Measurements from ENCODE around the gene RPS15.

Gene RPS15

GRCh38 chr19:1410136-1410786 is 27.9 kb upstream of the RPS15 start:
- FAIRE-seq (no peak), DNase-seq (ENCODE audit: insufficient read length, low spot score) (no peak)
- TF ChIP-seq TAF1 (IDR thresholded peaks at IDR 0.05; ENCODE audit: low read depth, low read length), result no peak
- TF ChIP-seq SPI1 (IDR thresholded peaks at IDR 0.05; ENCODE audit: low read depth, low read length), result no peak
- no peak for TF ChIP-seq PAX5 (IDR thresholded peaks at IDR 0.05; ENCODE audit: insufficient read depth, low read length, severe bottlenecking)
- TF ChIP-seq POLR2A (IDR thresholded peaks at IDR 0.05; ENCODE audit: low read depth, low read length), result no peak

GRCh38 chr19:1410789-1411188 is 27.4 kb upstream of the RPS15 start:
- TF ChIP-seq SPI1 (IDR thresholded peaks at IDR 0.05; ENCODE audit: low read depth, low read length) (no peak), PAX5 (IDR thresholded peaks at IDR 0.05; ENCODE audit: insufficient read depth, low read length, severe bottlenecking) (no peak), POLR2A (IDR thresholded peaks at IDR 0.05; ENCODE audit: low read depth, low read length) (no peak), POLR2AphosphoS5 (IDR thresholded peaks at IDR 0.05; ENCODE audit: low read depth, low read length) (0 out of 2 replicates have a peak, but pooled peaks have one; percentile 16), TAF1 (IDR thresholded peaks at IDR 0.05; ENCODE audit: low read depth, low read length) (no peak), POU2F2 (IDR thresholded peaks at IDR 0.05; ENCODE audit: low read depth, low read length) (no peak)
- FAIRE-seq, result no peak
- DNase-seq (ENCODE audit: insufficient read length, low spot score), result no peak

- FAIRE-seq, result no peak
- DNase-seq (ENCODE audit: insufficient read length, low spot score), result no peak
- TF ChIP-seq TAF1 (IDR thresholded peaks at IDR 0.05; ENCODE audit: low read depth, low read length) (no peak), POLR2AphosphoS5 (IDR thresholded peaks at IDR 0.05; ENCODE audit: low read depth, low read length) (no peak), POLR2A (IDR thresholded peaks at IDR 0.05; ENCODE audit: low read depth, low read length) (no peak), PAX5 (IDR thresholded peaks at IDR 0.05; ENCODE audit: insufficient read depth, low read length, severe bottlenecking) (no peak), SPI1 (IDR thresholded peaks at IDR 0.05; ENCODE audit: low read depth, low read length) (no peak), POU2F2 (IDR thresholded peaks at IDR 0.05; ENCODE audit: low read depth, low read length) (no peak)
These were observed 26.7 kb upstream of the RPS15 start for GRCh38 chr19:1411255-1412191.

GRCh38 chr19:1412323-1412923 is 25.8 kb upstream of the RPS15 start:
- DNase-seq (ENCODE audit: insufficient read length, low spot score) (no peak), FAIRE-seq (no peak)
- TF ChIP-seq SPI1 (IDR thresholded peaks at IDR 0.05; ENCODE audit: low read depth, low read length), result no peak
- TF ChIP-seq POLR2AphosphoS5 (IDR thresholded peaks at IDR 0.05; ENCODE audit: low read depth, low read length), result no peak; the same call in 1 of the 2 replicates
- TF ChIP-seq POU2F2 (IDR thresholded peaks at IDR 0.05; ENCODE audit: low read depth, low read length), result no peak
- no peak for TF ChIP-seq TAF1 (IDR thresholded peaks at IDR 0.05; ENCODE audit: low read depth, low read length)
- no peak for TF ChIP-seq POLR2A (IDR thresholded peaks at IDR 0.05; ENCODE audit: low read depth, low read length)
- no peak for TF ChIP-seq PAX5 (IDR thresholded peaks at IDR 0.05; ENCODE audit: insufficient read depth, low read length, severe bottlenecking)

GRCh38 chr19:1412995-1413800 is 25.0 kb upstream of the RPS15 start:
- DNase-seq (ENCODE audit: insufficient read length, low spot score) (no peak), FAIRE-seq (no peak)
- TF ChIP-seq SPI1 (IDR thresholded peaks at IDR 0.05; ENCODE audit: low read depth, low read length) (no peak), PAX5 (IDR thresholded peaks at IDR 0.05; ENCODE audit: insufficient read depth, low read length, severe bottlenecking) (no peak), POU2F2 (IDR thresholded peaks at IDR 0.05; ENCODE audit: low read depth, low read length) (no peak), TAF1 (IDR thresholded peaks at IDR 0.05; ENCODE audit: low read depth, low read length) (no peak), POLR2A (IDR thresholded peaks at IDR 0.05; ENCODE audit: low read depth, low read length) (no peak), POLR2AphosphoS5 (IDR thresholded peaks at IDR 0.05; ENCODE audit: low read depth, low read length) (no peak)

- DNase-seq (ENCODE audit: insufficient read length, low spot score), result no peak
- no peak for FAIRE-seq
- 0 out of 2 replicates have a peak, but pooled peaks have one; percentile 1 for TF ChIP-seq POLR2AphosphoS5 (IDR thresholded peaks at IDR 0.05; ENCODE audit: low read depth, low read length)
- TF ChIP-seq POU2F2 (IDR thresholded peaks at IDR 0.05; ENCODE audit: low read depth, low read length), result no peak
These were observed 22.0 kb upstream of the RPS15 start for GRCh38 chr19:1416014-1416841.

- DNase-seq (ENCODE audit: insufficient read length, low spot score) (no peak), FAIRE-seq (no peak)
- TF ChIP-seq POU2F2 (IDR thresholded peaks at IDR 0.05; ENCODE audit: low read depth, low read length) (0 out of 2 replicates have a peak, but pooled peaks have one; percentile 27), TAF1 (IDR thresholded peaks at IDR 0.05; ENCODE audit: low read depth, low read length) (no peak), PAX5 (IDR thresholded peaks at IDR 0.05; ENCODE audit: insufficient read depth, low read length, severe bottlenecking) (no peak), POLR2A (IDR thresholded peaks at IDR 0.05; ENCODE audit: low read depth, low read length) (no peak), POLR2AphosphoS5 (IDR thresholded peaks at IDR 0.05; ENCODE audit: low read depth, low read length) (peak; percentile 54; the same call in 1 of the 2 replicates)
These were observed 21.1 kb upstream of the RPS15 start for GRCh38 chr19:1417145-1417544.

Measured in GM12891 (cell line).